Retinal pigment epithelial cell (primary cell): Measurements from ENCODE around the gene ERC2.

ENCODE experiments used
- DNase-seq: peaks from one replicate; pipeline ENCODE4 v3.0.0-alpha.2; 2010; ENCODE audit warnings: low read depth
- H3K4me3 ChIP-seq: 2 replicates; pipeline ENCODE4 v1.5.1; 2011; ENCODE audit warnings: mild to moderate bottlenecking, low read length, control low read depth, moderate library complexity
- TF ChIP-seq, protein P1 (sequence below): conservative IDR thresholded peaks from 2 replicates; pipeline ENCODE4 v1.5.1; 2011; ENCODE audit warnings: low read depth, low read length, control low read depth, inconsistent platforms

The ERC2 gene

DNA sequence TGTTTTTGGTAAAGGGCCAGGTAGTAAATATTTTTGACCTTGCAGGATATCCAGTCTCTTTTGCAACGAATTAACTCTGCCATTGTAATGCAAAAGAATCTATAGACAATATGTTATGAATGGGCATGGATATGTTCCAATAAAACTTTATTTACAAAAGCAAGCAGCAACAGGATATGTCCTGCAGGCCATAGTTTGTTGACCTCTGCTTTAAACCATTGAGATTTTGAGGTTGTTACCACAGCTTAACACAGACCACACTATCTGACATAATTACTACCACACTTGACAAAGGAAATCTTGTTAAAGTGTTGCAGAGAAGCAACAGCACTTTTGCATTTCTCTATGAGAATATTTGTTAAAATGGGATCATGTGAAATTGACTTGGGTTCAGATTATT, 349.3 kb downstream of the ERC2 start:
- no peak for DNase-seq
- TF ChIP-seq, protein P1, sequence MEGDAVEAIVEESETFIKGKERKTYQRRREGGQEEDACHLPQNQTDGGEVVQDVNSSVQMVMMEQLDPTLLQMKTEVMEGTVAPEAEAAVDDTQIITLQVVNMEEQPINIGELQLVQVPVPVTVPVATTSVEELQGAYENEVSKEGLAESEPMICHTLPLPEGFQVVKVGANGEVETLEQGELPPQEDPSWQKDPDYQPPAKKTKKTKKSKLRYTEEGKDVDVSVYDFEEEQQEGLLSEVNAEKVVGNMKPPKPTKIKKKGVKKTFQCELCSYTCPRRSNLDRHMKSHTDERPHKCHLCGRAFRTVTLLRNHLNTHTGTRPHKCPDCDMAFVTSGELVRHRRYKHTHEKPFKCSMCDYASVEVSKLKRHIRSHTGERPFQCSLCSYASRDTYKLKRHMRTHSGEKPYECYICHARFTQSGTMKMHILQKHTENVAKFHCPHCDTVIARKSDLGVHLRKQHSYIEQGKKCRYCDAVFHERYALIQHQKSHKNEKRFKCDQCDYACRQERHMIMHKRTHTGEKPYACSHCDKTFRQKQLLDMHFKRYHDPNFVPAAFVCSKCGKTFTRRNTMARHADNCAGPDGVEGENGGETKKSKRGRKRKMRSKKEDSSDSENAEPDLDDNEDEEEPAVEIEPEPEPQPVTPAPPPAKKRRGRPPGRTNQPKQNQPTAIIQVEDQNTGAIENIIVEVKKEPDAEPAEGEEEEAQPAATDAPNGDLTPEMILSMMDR: no peak
- no peak overlapping the region for H3K4me3 ChIP-seq

DNA sequence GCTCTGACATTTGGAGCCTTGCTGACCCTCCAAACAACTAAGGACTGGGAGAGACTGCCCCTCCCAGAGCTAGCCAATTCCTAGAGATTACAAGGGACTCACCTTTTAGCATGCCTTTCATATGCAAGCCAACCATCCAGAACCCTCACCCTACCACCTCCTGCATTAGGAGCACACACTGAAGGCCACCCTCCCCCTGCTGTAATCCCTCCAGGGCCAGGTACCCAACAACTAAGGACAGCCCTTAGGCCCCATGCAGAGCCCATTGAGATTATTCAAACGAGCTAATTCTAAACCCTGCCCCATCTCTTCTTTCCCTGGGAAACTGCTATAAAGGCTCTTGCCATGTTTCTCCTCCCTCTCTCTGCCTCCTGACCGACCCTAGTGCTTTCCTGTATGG, 352.6 kb downstream of the ERC2 start:
- TF ChIP-seq, protein P1: no peak
- DNase-seq: no peak
- H3K4me3 ChIP-seq: no peak overlapping the region

DNA sequence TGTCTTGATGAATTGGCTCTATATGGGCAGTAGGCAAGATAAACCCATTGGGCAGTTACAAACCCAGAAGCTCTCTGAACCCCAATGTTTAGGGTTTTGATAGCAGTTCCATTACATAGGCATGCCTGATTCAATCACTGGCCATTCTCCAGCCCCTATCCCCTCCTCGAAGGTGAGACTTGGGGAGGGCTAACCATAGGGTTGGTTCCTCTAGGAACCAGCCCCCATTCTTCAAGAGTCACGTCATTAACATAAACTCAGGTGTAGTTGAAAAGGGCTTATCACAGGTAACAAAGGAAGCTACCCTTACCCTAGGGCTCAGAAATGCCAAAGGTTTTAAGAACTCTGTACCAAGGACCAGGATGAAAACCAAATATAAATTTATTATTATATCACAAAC, 353.1 kb downstream of the ERC2 start:
- no peak for DNase-seq
- TF ChIP-seq, protein P1: no peak
- H3K4me3 ChIP-seq: no peak overlapping the region

DNA sequence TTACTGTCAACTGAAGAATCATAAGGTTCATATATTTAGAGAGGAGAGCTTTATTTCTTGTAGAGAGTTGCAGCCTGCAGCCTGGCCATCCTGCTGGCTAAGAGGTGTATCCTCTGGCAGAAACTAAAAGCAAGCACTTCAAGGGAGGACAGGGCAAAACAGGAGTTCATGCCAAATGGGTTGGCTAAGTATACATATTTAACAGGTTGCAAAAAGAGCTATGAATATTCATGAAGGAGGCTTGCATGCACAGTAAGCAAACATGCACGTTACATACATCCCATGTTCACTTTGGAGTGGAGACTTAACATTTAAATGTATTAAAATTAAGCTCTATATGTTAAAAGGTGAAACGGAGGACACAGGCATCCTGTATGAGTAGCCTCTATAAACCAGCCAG, 354.4 kb downstream of the ERC2 start:
- DNase-seq: no peak
- no peak overlapping the region for H3K4me3 ChIP-seq
- TF ChIP-seq, protein P1: no peak

DNA sequence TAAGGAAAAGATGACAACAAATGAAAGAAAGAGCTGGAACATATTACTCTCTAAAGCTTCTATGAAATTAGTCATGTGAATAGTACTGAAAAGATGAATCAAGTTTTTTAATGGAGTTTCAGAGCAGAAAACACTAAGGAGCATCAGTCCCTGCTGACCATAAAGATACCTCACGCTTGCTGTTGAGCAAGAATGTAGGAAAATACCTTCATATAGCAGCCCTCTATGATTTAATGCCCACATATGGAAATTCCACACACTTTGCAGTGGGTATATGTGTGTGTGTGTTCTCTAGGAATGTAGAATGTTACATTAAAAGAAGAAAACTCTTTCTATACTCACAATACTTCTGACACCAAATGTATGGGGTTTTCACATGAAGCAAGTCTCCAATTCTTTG, 355.0 kb downstream of the ERC2 start:
- TF ChIP-seq, protein P1: no peak
- no peak overlapping the region for H3K4me3 ChIP-seq
- DNase-seq: no peak

DNA sequence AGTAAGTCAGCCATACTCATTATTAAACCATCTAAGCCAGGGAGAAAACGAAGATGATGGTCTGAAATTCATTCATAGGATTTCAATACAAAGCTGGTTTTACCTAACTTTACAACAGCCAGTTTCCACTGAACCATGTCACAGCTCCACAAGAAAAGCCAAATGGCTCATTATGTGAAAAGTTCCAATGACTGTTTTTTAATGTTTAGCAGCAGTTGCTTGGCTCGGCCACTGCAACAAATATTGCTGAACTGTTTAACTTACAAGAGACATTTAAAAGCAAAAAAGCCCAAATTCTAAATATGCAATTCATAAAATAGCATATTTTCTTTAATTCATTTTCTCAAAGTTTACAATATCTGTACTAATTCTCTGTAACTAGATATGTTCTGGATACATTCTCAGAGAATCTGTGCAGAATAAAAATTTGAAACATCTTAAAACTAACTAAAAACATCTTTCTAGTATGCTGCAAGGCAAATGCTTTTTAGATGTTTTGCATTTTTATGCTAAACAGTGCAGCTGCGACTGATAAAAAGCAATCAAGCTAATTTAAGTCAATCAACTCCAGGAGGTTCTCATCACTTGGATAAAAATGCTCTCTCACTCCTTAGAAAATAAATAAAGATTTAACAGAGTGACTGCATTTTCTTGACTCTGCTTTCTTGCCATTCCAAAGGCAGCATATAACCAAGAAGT, 356.5 kb downstream of the ERC2 start:
- no peak for DNase-seq
- no peak overlapping the region for H3K4me3 ChIP-seq
- TF ChIP-seq, protein P1: no peak

DNA sequence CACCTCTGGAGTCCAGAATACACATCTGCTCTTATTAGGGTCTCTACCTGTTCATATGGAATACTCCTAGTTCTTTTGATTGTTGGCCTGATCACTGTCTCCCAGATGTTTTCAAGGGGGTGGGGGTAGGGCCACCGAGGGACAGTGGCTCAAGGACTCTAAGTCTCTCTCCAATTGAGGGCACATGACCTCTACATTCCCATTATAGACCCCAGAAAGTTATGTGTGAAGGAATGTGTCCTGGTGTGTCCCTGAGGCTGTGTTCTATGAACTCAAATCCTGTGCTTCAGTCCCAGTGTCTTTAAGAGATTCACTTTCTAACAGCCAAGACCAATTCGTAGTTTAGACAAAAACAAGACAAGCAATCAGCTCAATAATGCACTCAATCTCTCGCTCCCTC, 357.4 kb downstream of the ERC2 start:
- no peak for DNase-seq
- H3K4me3 ChIP-seq: no peak overlapping the region
- TF ChIP-seq, protein P1: no peak
